GM12873 (cell line): ENCODE measurements around the gene HIVEP1.

Experiments
- TF ChIP-seq, protein P1 (sequence below): IDR thresholded peaks from 2 replicates; pipeline ENCODE4 v1.5.1; 2012; ENCODE audit warnings: low read depth, mild to moderate bottlenecking, moderate library complexity, low read length, control low read depth; ENCODE audit not compliant: insufficient read depth; ENCODE audit errors: missing control alignments

The HIVEP1 gene

DNA sequence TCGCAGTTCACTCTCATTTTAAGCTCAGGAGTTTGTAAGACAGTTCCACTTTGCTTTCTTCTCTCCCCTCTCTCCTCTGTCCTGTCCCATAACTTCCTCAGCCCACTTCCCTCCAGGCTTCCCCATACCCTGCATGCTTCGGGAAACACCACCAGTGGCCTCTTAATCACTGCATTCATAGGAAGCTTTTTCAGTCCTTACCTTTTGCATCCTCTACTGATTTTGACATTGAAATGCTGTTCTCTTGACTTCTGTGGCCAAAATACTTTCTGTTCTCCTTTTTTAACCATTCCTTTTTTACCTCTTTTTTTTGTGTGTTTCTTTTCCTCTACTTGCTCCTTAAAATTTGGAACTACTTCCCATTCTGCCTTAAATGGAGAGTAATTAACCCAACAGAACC lies 69.7 kb downstream of the HIVEP1 start:
- TF ChIP-seq, protein P1, sequence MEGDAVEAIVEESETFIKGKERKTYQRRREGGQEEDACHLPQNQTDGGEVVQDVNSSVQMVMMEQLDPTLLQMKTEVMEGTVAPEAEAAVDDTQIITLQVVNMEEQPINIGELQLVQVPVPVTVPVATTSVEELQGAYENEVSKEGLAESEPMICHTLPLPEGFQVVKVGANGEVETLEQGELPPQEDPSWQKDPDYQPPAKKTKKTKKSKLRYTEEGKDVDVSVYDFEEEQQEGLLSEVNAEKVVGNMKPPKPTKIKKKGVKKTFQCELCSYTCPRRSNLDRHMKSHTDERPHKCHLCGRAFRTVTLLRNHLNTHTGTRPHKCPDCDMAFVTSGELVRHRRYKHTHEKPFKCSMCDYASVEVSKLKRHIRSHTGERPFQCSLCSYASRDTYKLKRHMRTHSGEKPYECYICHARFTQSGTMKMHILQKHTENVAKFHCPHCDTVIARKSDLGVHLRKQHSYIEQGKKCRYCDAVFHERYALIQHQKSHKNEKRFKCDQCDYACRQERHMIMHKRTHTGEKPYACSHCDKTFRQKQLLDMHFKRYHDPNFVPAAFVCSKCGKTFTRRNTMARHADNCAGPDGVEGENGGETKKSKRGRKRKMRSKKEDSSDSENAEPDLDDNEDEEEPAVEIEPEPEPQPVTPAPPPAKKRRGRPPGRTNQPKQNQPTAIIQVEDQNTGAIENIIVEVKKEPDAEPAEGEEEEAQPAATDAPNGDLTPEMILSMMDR: no peak

DNA sequence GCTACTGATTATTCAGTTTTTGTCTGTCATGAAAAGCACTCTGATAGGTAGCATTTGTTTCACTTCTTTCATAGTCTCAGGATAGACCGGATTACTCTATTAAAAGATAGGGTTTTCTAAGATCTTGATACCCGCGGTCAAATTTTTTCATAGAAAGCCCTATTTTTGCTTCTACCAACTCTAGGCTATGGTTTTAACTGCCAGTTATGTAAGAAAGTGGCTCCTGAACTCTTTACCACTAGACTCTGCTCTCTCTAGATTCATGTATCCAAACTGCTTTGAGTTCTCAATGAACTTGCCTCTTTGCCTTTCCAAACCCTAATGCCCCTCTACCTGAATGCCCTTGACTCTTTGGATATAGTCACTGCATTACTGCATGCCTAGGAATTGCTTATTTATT lies 70.3 kb downstream of the HIVEP1 start:
- TF ChIP-seq, protein P1: no peak

DNA sequence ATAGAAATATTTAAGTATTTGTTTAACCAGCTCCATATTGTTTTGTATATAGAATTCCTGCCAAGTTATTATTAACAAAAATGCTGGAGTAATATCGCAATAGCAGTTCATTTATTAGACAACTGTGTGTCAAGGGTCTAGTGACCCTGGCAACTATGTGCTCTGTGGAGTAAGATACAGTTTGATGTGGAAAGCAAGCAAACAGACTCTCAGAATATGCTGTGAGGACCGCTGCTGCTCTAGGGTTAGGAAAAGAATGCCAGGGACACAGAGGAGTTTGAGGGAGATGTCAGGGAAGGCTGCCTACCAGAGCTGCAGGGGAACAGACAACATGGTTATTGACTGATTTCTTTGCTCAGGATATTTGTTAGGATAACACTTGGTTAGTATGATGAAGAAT lies 71.2 kb downstream of the HIVEP1 start:
- TF ChIP-seq, protein P1: no peak

DNA sequence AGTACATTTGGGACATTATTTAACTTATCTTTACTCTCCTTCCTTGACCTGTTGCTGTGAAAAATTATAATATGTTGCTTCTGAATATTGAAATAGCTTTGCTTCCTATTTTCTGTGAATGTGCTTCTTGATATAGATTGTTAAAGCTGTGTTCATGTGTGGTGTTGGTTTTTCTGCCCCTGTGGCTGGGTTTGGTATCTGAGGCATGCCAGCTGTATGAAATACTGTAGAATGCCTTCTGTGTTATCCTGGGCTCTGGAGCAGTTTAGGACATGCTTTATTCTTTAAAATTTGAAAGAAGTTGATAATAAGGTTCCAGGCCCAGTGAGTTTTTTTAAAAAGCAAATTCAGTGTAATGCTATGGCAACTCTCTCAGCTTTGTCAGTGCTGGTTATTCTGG lies 71.7 kb downstream of the HIVEP1 start:
- TF ChIP-seq, protein P1: no peak

DNA sequence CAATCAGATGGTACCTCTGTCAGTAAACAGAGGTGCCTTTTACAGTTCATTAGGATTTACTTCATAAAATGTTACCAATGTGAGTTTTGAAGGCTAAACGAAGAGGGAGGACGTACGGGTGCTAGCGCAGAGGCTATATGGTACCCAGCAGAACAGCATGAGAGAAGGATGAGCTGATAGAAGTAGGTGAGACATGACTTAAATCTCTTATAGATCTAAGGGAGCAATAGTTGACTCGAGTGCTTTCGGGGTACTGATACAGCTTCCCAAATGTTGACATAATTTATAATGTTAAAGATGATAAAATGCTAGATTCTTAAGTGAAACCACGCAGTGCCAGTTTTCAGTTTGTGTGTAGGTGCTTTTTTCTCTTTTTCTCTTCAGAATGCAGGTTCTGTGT lies 72.6 kb downstream of the HIVEP1 start:
- TF ChIP-seq, protein P1: no peak

DNA sequence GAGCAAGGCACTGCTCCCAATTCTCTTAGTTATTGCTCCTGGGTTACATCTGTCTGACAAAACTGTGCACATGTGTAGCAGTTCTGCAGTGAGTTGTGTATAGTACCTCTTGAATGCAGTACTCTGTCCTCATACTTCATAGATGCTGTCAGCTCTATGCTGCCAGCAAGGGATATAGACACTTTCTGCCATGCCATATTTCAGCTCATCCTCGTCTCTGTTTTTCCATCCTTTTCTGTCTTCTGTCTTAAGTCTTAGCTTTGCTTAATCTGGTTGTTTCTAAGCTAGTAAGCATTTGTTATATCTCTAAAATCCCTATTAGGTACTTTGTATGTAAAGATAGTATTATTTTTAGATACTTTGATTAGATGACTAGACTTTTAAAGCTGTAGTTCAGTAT lies 76.4 kb downstream of the HIVEP1 start:
- TF ChIP-seq, protein P1: no peak

DNA sequence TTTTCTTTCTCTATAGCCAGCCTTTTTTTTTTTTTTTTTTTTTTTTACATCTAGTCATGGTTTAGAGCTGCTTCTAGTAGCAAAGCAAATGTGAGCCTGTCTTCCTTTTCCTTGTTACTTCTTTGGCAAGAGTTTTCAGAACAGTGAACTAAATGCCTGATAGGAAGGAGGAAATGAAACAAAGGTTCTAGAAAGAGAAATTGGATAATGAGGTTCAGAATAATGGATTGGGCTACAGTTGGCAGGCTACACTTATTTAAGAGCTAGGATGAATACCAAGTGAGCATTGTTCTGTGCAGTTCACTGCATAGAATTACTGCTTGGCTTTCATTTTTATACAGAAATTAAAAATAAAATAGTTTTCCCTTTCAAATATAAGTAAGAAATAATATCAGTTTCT lies 78.6 kb downstream of the HIVEP1 start:
- TF ChIP-seq, protein P1: no peak

DNA sequence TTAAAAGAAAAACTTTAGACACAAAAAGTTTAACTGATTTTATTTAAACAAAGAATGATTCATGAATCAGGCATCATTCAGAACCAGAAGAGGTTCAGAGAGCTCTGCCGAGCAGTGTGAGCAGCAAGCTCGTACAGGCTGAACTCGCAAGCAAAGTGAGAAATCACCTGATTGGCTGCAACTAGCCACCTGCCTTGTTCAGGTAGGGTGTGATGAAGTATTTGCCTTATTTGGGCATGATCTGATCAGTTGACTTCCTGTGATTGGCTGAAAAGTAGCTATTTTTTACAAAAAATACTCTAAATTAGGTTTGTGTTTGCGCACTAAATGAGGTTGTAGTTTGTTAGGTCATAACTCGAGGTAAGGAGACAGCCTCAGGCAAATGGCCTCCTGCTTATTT lies 80.7 kb downstream of the HIVEP1 start:
- TF ChIP-seq, protein P1: no peak
